ENCODE results near the gene TMEM18. TPM values are rescaled to one million over a fixed set of nuclear protein-coding genes. Genes with fewer than 3 reads are reported as not detected.

Gene TMEM18
- total and polyA plus RNA-seq, 7 donors = 8.2 to 27.9 (median 18.1) TPM

- ATAC-seq (peak; percentile 54 to 87 (median 76)), DNase-seq (no peak)
- Histone ChIP-seq H3K27ac (no peak overlapping the region), H3K4me3 (no peak overlapping the region), H3K4me1 (no peaks in the 10 kb centered on the region), H3K36me3 (ENCODE audit: insufficient read depth in 1 of 2, low read depth in 1 of 2) (peaks cover 9 to 67% of the 10 kb centered on the region in 2 donors), H3K9me3 (no peaks in the 10 kb centered on the region), H3K27me3 (ENCODE audit: insufficient read depth in 3 of 3, low read length in 2 of 3) (no peaks in the 10 kb centered on the region)
- 86 to 91% (median 90%) methylated on average over 5 of the region's 5 CpGs for WGBS, 3 donors
- peak; percentile 52 for TF ChIP-seq CTCF (IDR thresholded peaks at IDR 0.05)
- intact Hi-C loops (cut with DNase I) = no loop called here
These were observed 9.7 kb downstream of the TMEM18 start for GRCh38 chr2:667332-667999.

- H3K4me1 ChIP-seq = no peaks in the 10 kb centered on the region
- H3K9me3 ChIP-seq = no peaks in the 10 kb centered on the region
- intact Hi-C loops (cut with DNase I) = no loop called here
- ATAC-seq (no peak), DNase-seq (no peak)
- TF ChIP-seq CTCF (IDR thresholded peaks at IDR 0.05) = no peak
- H3K4me3 ChIP-seq = no peak overlapping the region
- no peak overlapping the region for H3K27ac ChIP-seq
- H3K27me3 ChIP-seq (ENCODE audit: insufficient read depth in 3 of 3, low read length in 2 of 3) = no peaks in the 10 kb centered on the region
- H3K36me3 ChIP-seq (ENCODE audit: insufficient read depth in 1 of 2, low read depth in 1 of 2) = peaks cover 9 to 59% of the 10 kb centered on the region in 2 donors
- 98 to 99% (median 99%) methylated on average over 15 of the region's 15 CpGs for WGBS, 3 donors
These were observed 10.8 kb downstream of the TMEM18 start for GRCh38 chr2:666441-666840.

- peaks cover 9 to 53% of the 10 kb centered on the region in 2 donors for H3K36me3 ChIP-seq (ENCODE audit: insufficient read depth in 1 of 2, low read depth in 1 of 2)
These were observed 11.7 kb downstream of the TMEM18 start for GRCh38 chr2:665340-666073.

GRCh38 chr2:664063-664462 is 13.1 kb downstream of the TMEM18 start:
- Histone ChIP-seq H3K36me3 (ENCODE audit: insufficient read depth in 1 of 2, low read depth in 1 of 2) (peaks cover 9 to 38% of the 10 kb centered on the region in 2 donors), H3K9me3 (no peaks in the 10 kb centered on the region), H3K4me1 (no peaks in the 10 kb centered on the region), H3K27me3 (ENCODE audit: insufficient read depth in 3 of 3, low read length in 2 of 3) (peaks cover 0 to 8% (median 5%) of the 10 kb centered on the region in 3 donors), H3K4me3 (no peak overlapping the region), H3K27ac (no peak overlapping the region)
- TF ChIP-seq CTCF (IDR thresholded peaks at IDR 0.05) = no peak
- DNase-seq (no peak), ATAC-seq (no peak)
- intact Hi-C loops (cut with DNase I) = no loop called here
- WGBS, 3 donors = 93 to 95% (median 95%) methylated on average over 3 of the region's 3 CpGs

More at GRCh38 chr2:665340-666073, 11.7 kb downstream of the TMEM18 start:
- intact Hi-C loops (cut with DNase I) = no loop called here
- Histone ChIP-seq H3K4me3 (no peak overlapping the region), H3K9me3 (no peaks in the 10 kb centered on the region), H3K4me1 (no peaks in the 10 kb centered on the region), H3K27me3 (ENCODE audit: insufficient read depth in 3 of 3, low read length in 2 of 3) (peaks cover 0 to 5% (median 2%) of the 10 kb centered on the region in 3 donors), H3K27ac (no peak overlapping the region)
- ATAC-seq (no peak), DNase-seq (no peak)
- no peak for TF ChIP-seq CTCF (IDR thresholded peaks at IDR 0.05)
- 97 to 99% (median 99%) methylated on average over 4 of the region's 4 CpGs for WGBS, 3 donors
